Cerebellar nuclear complex (tissue), 1 donor: Measurements from ENCODE around the gene HDHD2.
"Not testable (repeated sequence)": the region's sequence is repeated elsewhere in the genome, so short reads cannot be mapped to it uniquely, and the experiment has no call there.

ENCODE experiments used
- DNase-seq, 2 experiments: peaks; one replicate each; lab custom pipeline; 2025; lab: John Stamatoyannopoulos, UW

The HDHD2 gene

DNA sequence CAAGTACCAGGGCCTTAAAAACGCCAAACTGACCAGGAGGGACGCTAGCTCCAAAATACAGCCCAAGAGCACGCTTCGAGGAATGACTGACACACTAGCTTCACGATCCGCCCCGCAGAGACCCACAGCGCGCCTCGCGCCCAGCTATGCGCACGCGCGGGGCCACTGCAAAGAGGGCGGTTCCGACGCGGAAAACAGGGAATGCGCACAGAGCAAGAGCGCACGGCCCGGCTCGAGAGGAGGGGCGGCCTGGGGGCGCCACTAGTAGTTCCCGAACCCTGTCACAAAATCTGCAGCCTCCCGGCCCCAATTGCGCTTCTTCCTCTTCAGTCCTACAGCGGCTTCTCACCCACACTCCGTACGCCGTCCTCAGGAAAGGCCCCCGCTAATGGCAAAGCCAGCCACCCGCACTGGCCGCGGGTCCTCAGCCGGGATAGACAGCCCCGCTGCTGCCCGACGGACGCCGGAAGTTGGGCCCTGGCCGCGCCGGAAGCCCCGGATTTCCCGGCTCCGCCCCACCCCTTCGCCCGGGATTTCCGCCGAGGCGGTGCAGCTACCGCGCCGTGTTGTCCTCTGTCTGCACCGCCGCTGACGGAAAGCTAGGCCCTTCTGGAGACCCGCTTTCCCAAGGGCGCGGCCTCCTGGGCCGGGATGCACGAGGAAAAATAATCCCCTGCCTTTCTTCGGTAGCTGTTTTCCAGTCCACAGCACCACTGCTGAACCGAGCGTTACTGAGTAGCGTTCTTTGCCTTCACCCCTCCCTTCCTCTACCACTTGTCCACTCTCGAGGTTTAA is at the start of gene HDHD2:
Gene HDHD2 (minus strand): TSS at position 472 of the 795 bp plus-strand sequence. CDS start 14,061 bp downstream, outside the sequence.
- peak in 1 of 2 experiments; percentile 59 for DNase-seq

GRCh38 chr18:47195961-47196360 is 45.7 kb upstream of the HDHD2 start:
- not testable (repeated sequence) for DNase-seq

DNA sequence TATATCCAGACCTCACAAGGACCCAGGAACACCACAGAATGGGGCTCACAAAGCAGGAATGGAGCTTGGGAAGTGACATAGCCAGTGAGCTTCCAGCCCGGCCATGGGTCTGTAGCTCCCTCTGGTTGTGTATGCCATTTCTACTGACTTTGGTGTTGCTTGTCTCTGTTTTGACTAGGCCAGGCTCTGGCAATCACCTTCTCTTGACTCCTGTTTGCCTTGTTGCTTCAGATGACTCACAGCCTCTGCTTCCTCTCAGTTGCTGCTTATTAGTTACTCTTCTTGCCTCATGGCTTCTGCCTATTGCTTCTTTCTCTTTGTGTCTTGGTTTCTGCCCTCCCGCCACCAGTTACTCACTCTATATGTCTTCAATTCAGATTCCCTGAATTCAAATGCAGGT is 41.7 kb upstream of the HDHD2 start:
- no peak for DNase-seq

DNA sequence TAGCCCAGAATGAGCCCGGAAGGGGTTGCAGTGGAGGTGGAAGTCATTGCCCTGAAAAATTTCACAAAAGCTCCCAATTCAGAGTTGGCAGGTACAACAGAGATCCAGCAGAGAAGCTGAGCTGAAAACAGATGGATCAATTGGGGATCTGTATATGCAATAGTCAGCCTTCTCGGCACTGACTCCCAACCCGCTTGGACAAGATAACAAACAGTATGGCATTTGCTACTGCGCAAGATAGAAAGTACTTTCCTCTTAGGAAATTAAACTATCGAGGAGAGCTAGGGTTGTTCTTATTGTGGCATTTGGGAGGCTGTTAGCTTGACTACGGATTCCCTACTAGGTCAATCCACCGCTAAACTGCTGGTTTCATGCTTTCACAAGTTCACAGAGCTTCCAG is 37.4 kb upstream of the HDHD2 start:
- no peak for DNase-seq

DNA sequence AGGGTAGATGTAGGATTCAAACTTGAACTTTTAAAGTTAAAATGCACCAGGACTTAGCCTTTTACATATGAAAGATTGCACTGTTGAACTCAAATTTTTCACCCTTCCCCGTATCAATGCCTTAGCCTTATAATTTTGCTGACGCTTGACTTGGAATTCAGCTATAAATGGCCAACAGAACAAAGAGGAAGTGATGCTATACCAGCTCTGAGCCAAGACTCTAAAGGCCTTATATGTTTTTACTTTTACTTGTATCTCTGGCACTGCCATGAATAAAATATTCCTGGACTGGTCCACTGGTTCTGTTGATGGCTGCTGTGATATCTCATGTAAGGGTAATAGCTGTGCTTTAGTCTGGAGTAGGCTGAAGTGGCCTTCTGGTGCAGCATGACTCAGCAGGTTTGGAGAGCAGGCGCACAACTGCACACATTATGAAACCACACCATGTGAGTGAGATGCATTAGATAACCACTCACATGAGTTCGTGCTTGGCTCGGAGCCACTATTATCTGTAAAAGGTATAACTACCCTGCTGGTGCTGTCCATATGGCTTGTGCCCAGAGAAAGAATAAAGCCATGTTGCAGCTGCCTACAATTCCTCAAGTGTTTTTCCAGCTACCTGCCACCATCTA is 34.2 kb upstream of the HDHD2 start:
- DNase-seq, result no peak

DNA sequence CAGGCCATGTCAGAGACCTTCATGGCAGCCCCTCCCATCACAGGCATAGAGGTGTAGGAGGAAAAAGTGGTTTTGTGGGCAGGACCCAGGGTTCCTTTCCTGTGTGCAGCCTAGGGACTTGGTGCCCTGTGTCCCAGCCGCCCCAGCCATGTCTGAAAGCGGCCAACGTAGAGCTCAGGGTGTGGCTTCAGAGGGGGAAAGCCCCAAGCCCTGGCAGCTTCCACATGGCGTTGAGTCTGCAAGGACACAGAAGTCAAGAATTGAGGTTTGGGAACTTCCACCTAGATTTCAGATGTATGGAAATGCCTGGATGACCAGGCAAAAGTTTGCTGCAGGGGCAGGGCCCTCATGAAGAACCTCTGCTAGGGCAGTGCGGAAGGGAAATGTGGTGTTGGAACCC is 31.9 kb upstream of the HDHD2 start:
- DNase-seq, result not testable (repeated sequence)

GRCh38 chr18:47180765-47181164 is 30.5 kb upstream of the HDHD2 start:
- DNase-seq, result no peak

DNA sequence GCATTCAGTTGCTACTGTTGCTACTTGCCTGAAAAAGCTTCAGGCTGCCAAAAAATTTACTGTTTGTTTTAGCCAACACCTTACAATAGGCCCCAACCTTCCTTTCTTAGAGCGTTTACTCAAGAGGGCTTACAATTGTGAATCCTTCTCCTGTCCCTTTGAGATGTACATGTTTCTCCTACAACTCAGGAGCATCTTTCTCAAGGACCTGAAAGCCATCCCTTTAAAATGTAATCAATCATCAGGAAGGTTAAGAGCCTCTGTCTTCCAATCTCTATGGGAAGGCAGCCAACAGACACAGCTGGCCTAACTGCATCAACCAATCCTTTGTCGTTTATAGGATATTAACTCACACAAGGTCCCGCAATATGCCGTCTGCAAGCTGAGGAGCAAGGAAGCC is 29.2 kb upstream of the HDHD2 start:
- no peak for DNase-seq

DNA sequence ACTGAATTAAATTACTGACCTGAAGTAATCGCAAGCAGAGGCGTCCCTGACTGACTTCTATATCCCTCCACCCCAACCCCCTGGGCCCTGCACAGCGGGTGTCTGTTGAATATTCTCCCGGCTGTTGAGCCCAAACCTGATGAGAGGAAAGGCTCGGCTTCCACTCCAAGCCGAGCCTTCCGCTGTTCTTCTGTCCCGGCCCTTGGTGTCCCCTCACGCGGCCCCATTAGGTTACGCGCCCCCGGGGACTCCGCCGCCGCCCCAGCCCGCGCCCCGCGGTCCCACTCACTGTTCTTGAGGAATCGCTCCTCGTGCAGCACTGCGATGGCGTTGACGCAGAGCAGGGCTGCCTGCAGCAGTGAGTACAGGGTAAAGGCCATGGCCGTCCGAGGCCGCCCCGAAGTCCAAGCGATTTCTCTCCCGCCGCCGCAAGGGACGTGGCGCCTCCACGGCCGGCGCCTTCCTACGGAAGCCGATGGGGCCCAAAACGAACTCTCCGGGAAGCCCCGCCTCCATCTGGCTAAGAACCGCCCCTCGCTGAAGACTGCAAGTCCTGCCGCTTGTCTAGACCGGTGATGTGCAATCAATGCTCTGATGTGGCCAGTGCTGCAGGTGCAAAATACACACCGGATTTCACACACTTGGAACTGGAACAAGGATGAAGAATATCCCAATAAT is 25.7 kb upstream of the HDHD2 start, which contains the start of gene IER3IP1:
Gene IER3IP1 (minus strand): TSS at position 467 of the 678 bp plus-strand sequence. CDS start 87 bp downstream, at position 380.
- DNase-seq, result peak; percentile 15 to 70

- no peak for DNase-seq
Measured at GRCh38 chr18:47175283-47175897, 25.1 kb upstream of the HDHD2 start.

DNA sequence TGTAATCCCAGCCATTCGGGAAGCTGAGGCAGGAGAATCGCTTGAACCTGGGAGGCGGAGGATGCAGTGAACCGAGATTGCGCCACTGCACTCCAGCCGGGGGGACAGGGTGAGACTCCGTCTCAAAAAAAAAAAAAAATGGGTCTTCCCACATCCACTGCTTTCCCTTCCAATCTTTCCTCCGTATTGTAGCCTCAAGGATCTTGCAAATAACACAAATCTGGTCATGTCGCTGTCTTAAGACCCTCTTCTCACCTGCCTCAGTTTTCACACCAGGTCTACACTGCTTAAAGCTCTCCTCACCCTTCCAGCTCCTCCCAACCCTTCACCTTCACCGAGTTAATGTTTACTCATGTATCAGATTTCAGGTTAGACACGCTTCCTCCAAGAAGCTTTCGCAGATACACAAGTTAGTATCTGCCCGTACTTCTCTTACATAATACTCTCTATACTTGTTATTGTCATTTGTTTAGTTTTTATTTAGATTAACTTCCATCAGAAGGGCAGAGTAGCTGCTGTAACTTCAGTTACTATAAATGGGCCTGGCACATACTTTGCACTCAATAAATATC is 24.3 kb upstream of the HDHD2 start:
- DNase-seq, result no peak

DNA sequence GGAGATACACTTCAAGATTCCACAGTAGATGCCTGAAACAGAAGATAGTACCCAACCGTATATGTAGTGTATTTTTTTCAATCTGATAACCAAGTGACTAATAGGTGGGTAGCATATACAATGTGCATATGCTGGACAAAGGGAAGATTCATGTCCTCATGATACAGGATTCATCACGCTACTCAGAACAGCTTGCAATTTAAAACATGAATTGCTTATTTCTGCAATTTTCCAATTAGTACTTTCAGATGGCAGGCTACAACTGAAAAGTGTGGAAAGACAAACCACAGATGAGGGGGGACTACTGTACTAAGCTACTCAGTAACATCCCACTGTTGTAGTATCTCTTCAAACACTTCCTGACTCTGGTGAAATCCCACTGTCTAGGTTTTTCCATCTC is 22.2 kb upstream of the HDHD2 start:
- no peak for DNase-seq

DNA sequence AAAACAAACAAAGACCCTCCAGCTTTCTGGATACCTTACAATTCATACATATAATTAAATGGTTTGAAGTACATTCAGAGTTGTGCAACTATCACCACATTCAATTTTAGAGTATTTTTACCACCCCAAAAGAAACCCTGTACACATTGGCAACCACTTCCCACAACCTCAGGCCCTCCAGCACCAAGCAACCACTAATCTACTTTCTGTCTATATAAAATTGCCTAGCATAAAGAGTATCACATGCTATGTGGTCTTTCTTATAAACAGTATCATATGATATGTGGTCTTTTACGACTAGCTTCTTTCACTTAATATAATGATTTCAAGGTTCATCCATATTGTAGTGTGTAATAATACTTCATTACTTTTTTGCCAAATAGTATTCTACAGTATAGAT is 18.6 kb upstream of the HDHD2 start:
- DNase-seq, result no peak

- DNase-seq, result no peak
Measured at GRCh38 chr18:47168509-47168908, 18.2 kb upstream of the HDHD2 start.

GRCh38 chr18:47166294-47166693 is 16.0 kb upstream of the HDHD2 start:
- DNase-seq, result no peak

DNA sequence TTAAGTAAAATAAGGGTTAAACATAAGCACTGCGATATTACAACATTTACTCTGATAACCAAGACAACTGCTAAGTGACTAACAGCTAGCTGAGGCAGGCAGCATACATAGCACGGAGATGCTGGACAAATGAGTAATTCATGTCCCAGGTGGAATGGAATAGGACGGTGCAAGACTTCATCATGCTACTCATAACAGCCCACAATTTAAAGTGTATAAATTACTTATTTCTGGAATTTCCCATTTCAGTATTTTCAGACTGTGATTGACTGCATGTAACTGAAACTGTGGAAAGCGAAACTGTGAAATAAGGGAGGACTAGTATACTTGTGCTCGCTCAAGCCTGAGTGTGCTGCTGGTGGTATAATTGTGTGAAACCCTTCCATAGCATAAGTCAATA is 12.9 kb upstream of the HDHD2 start:
- DNase-seq, result no peak

GRCh38 chr18:47160256-47160655 is 10.0 kb upstream of the HDHD2 start:
- DNase-seq, result no peak

DNA sequence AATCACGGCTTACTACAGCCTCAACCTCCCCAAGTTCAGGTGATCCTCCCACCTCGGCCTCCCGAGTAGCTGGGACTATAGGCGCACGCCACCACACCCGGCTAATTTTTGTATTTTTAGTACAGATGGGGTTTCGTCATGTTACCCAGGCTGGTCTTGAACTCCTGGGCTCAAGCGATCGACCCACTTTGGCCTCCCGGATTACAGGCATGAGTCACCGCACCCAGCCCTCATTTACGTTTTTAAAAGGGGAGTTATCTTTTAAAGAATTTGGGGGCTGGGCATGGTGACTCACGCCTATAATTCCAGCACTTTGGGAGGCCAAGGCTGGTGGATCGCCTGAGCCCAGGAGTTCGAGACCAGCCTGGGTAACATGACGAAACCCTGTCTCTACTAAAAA is 8.1 kb upstream of the HDHD2 start:
- DNase-seq, result not testable (repeated sequence)

DNA sequence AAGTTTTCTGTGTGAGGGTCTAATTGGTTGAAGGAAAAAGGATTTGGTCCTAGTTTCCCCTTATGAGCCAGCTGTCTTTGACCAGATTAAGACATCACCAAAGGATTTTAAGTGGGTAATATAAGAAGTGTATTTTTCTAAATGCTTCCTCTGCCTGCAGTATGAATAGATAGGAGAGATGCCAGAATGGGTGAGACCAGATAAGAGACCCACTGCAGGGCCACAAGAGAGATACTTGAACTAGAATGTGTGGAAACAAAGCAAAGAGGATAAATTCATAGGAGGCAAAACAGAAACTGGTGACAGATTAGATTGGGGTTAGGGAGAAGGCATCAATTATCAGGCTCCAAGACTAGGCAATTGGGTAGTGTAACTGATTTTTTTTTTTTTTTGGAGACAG is 1.1 kb upstream of the HDHD2 start:
- DNase-seq, result no peak

GRCh38 chr18:47150824-47151366 is 595 bp upstream of the HDHD2 start:
- DNase-seq, result no peak

DNA sequence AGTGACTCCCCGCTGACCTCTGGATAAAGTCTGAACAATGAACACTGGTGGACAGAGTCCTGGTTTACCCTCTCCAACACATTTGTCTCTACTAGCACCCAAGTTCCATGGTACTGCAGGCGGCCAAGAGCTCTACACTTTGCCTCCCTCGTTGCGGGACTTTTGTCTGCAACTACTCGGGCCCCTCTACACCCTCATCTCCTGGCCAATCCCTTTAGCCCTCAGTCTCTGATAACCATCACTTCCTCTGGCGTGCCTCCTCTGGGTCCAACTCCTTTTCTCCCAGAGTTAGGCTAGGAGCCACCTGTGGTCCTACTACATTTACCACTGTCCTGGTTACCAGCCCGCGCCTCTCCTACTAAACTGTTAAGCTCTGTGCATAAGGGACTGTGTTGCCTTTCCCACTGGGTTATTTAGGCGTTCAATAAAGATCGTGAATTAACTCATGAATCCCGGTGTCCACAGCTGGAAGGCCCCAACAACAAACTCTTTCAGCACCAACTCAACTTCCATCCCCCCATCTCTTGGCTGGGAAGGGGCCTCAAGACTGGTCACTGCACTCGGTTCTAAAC is 757 bp downstream of the HDHD2 start:
- DNase-seq, result no peak
